GM12878 (cell line): ENCODE results near the gene SERPINB13.

Experiments
- CHD2 ChIP-seq: IDR thresholded peaks from 2 replicates; pipeline ENCODE4 v1.6.1; 2011; ENCODE audit warnings: low read depth, low read length, improper control_type of control experiment, borderline replicate concordance
- NR2C2 ChIP-seq: IDR thresholded peaks from 2 replicates; pipeline ENCODE4 v1.6.1; 2011; ENCODE audit warnings: borderline replicate concordance, low read depth; ENCODE audit not compliant: control insufficient read depth, insufficient read length

- TF ChIP-seq CHD2 (no peak), NR2C2 (no peak)
Measured at GRCh38 chr18:63617049-63617914, 30.1 kb downstream of the SERPINB13 start.
